IMR-90 (cell line): ENCODE data around the gene SAMD15. TPM values are rescaled to one million over a fixed set of nuclear protein-coding genes. Genes with fewer than 3 reads are reported as not detected.

ENCODE experiments used
- ATAC-seq: fragments of 200-7000 bp; cut with Tn5 transposase; 2 replicates; pipeline ENCODE4 v1.9.1; 2020; ENCODE audit warnings: low read depth, mild to moderate bottlenecking, moderate library complexity
- BruUV-seq: library from RNA; stranded (reverse); fragments of 400-500 nt; replicated peaks from 2 replicates; lab custom pipeline; 2021; lab: Mats Ljungman, UMichigan
- CTCF ChIA-PET: fragments of 300-600 bp; formaldehyde crosslinking; extraction: SDS; loops from one replicate; lab custom pipeline; 2021; ENCODE audit warnings: antibody characterized with exemption; lab: Yijun Ruan, JAX
- POLR2A ChIA-PET: fragments of 300-600 bp; sonication (Branson Sonifier 250); formaldehyde crosslinking; loops from one replicate; lab custom pipeline; 2022; ENCODE audit warnings: antibody characterized with exemption; ENCODE audit not compliant: unreplicated experiment; lab: Charles Lee
- DNase-seq: peaks from one replicate; pipeline ENCODE4 v3.0.0; 2013
- H2AFZ ChIP-seq: replicated peaks from 2 replicates; pipeline ENCODE3; 2013; ENCODE audit warnings: low read length, mild to moderate bottlenecking; ENCODE audit not compliant: poor library complexity
- H2AK5ac ChIP-seq: 2 replicates; pipeline ENCODE4 v1.6.1; 2013; ENCODE audit warnings: low read depth, low read length, inconsistent platforms
- H2AK9ac ChIP-seq: replicated peaks from 2 replicates; pipeline ENCODE3; 2013; ENCODE audit warnings: mild to moderate bottlenecking, low read depth, low read length, moderate library complexity; ENCODE audit not compliant: poor library complexity
- H2BK120ac ChIP-seq: 2 replicates; pipeline ENCODE4 v1.6.1; 2013; ENCODE audit warnings: low read depth, low read length, inconsistent platforms
- H2BK15ac ChIP-seq: 3 replicates; pipeline ENCODE4 v1.6.1; 2013; ENCODE audit warnings: low read depth, low read length, inconsistent platforms
- H2BK20ac ChIP-seq: 2 replicates; pipeline ENCODE4 v1.6.1; 2013; ENCODE audit warnings: low read depth, mild to moderate bottlenecking, inconsistent platforms, low read length, moderate library complexity
- H2BK5ac ChIP-seq: 2 replicates; pipeline ENCODE4 v1.6.1; 2013; ENCODE audit warnings: mild to moderate bottlenecking, low read depth, low read length, inconsistent platforms; ENCODE audit not compliant: poor library complexity, severe bottlenecking
- H3K14ac ChIP-seq: replicated peaks from 2 replicates; pipeline ENCODE4 v1.6.1; 2013; ENCODE audit warnings: low read depth, low read length, inconsistent platforms
- H3K18ac ChIP-seq: 2 replicates; pipeline ENCODE4 v1.6.1; 2013; ENCODE audit warnings: low read depth, low read length, control low read depth
- H3K23ac ChIP-seq: 2 replicates; pipeline ENCODE4 v1.6.1; 2013; ENCODE audit warnings: low read depth, low read length, inconsistent platforms
- H3K27ac ChIP-seq: 2 replicates; pipeline ENCODE4 v1.5.1; 2013; ENCODE audit warnings: mild to moderate bottlenecking, control low read depth, low read length; ENCODE audit not compliant: insufficient read depth
- H3K27me3 ChIP-seq: 2 replicates; pipeline ENCODE4 v1.6.1; 2013; ENCODE audit warnings: low read length; ENCODE audit not compliant: control insufficient read depth, insufficient read depth
- H3K36me3 ChIP-seq: 2 replicates; pipeline ENCODE4 v1.6.1; 2013; ENCODE audit warnings: low read length, mixed read lengths; ENCODE audit not compliant: control insufficient read depth, insufficient read depth
- H3K4ac ChIP-seq: 2 replicates; pipeline ENCODE4 v1.6.1; 2013; ENCODE audit warnings: low read depth, low read length, inconsistent platforms
- H3K4me1 ChIP-seq: 2 replicates; pipeline ENCODE4 v1.6.1; 2013; ENCODE audit warnings: low read length, mixed read lengths; ENCODE audit not compliant: control insufficient read depth, insufficient read depth
- H3K4me2 ChIP-seq: 2 replicates; pipeline ENCODE4 v1.6.1; 2013; ENCODE audit warnings: low read depth, mild to moderate bottlenecking, control low read depth, low read length, moderate library complexity
- H3K4me3 ChIP-seq: 2 replicates; pipeline ENCODE4 v1.5.1; 2013; ENCODE audit warnings: low read depth, mild to moderate bottlenecking, control low read depth, low read length, moderate library complexity; ENCODE audit not compliant: insufficient read depth
- H3K56ac ChIP-seq: 2 replicates; pipeline ENCODE4 v1.6.1; 2013; ENCODE audit warnings: low read length, inconsistent platforms; ENCODE audit not compliant: insufficient read depth; ENCODE audit errors: extremely low read depth
- H3K79me1 ChIP-seq, 2 experiments: 2 replicates each; pipeline ENCODE4 v1.6.1; 2013; ENCODE audit warnings: low read length in 2 of 2, inconsistent platforms in 1 of 2, low read depth in 1 of 2
- H3K9ac ChIP-seq: 2 replicates; pipeline ENCODE4 v1.6.1; 2013; ENCODE audit warnings: low read depth, low read length, control low read depth
- H3K9me1 ChIP-seq: 2 replicates; pipeline ENCODE4 v1.6.1; 2013; ENCODE audit warnings: low read length, inconsistent platforms; ENCODE audit not compliant: insufficient read depth
- H3K9me3 ChIP-seq: 2 replicates; pipeline ENCODE4 v1.6.1; 2013; ENCODE audit warnings: low read length; ENCODE audit not compliant: control insufficient read depth, insufficient read depth
- H4K20me1 ChIP-seq: 2 replicates; pipeline ENCODE4 v1.6.1; 2013; ENCODE audit warnings: low read length, inconsistent platforms; ENCODE audit not compliant: insufficient read depth
- H4K5ac ChIP-seq: 2 replicates; pipeline ENCODE4 v1.6.1; 2013; ENCODE audit warnings: mild to moderate bottlenecking, low read depth, low read length, control low read depth
- H4K8ac ChIP-seq, 2 experiments: 2 replicates each; pipeline ENCODE4 v1.6.1; 2013; ENCODE audit warnings: low read depth in 2 of 2, low read length in 2 of 2, control low read depth in 1 of 2, inconsistent platforms in 1 of 2
- H4K91ac ChIP-seq: 2 replicates; pipeline ENCODE4 v1.6.1; 2013; ENCODE audit warnings: low read depth, low read length, inconsistent platforms; ENCODE audit not compliant: insufficient read depth
- BHLHE40 ChIP-seq: fragments of 150-350 bp; IDR thresholded peaks from 2 replicates; pipeline ENCODE4 v1.6.1; 2016; ENCODE audit warnings: mild to moderate bottlenecking, low read depth, low read length
- CEBPB ChIP-seq: IDR thresholded peaks from 2 replicates; pipeline ENCODE4 v1.6.1; 2012; ENCODE audit warnings: low read depth, low read length, improper control_type of control experiment
- CHD1 ChIP-seq: IDR thresholded peaks from 2 replicates; pipeline ENCODE4 v1.6.1; 2012; ENCODE audit warnings: low read depth, low read length, improper control_type of control experiment
- FOS ChIP-seq: fragments of 150-350 bp; IDR thresholded peaks from 2 replicates; pipeline ENCODE4 v1.6.1; 2016; ENCODE audit warnings: low read depth, low read length
- MAFK ChIP-seq: IDR thresholded peaks from 2 replicates; pipeline ENCODE4 v1.6.1; 2012; ENCODE audit warnings: low read depth, low read length, improper control_type of control experiment
- MAZ ChIP-seq: IDR thresholded peaks from 2 replicates; pipeline ENCODE4 v1.6.1; 2012; ENCODE audit warnings: low read depth, mild to moderate bottlenecking, low read length, improper control_type of control experiment, moderate library complexity, borderline replicate concordance
- MXI1 ChIP-seq: IDR thresholded peaks from 2 replicates; pipeline ENCODE4 v1.6.1; 2012; ENCODE audit warnings: low read depth, mild to moderate bottlenecking, low read length, moderate library complexity, borderline replicate concordance
- NFE2L2 ChIP-seq: fragments of 150-350 bp; IDR thresholded peaks from 2 replicates; pipeline ENCODE4 v1.6.1; 2016; ENCODE audit warnings: low read depth, mild to moderate bottlenecking, low read length
- POLR2A ChIP-seq: IDR thresholded peaks from 2 replicates; pipeline ENCODE4 v1.6.1; 2012; ENCODE audit warnings: mild to moderate bottlenecking, low read depth, low read length
- RAD21 ChIP-seq: IDR thresholded peaks from 2 replicates; pipeline ENCODE4 v1.6.1; 2012; ENCODE audit warnings: low read length, improper control_type of control experiment
- RCOR1 ChIP-seq: IDR thresholded peaks from 2 replicates; pipeline ENCODE4 v1.6.1; 2012; ENCODE audit warnings: mild to moderate bottlenecking, low read length, improper control_type of control experiment; ENCODE audit not compliant: insufficient replicate concordance
- RFX5 ChIP-seq: IDR thresholded peaks from 2 replicates; pipeline ENCODE4 v1.8.0; 2012; ENCODE audit warnings: low read depth, mild to moderate bottlenecking, low read length, moderate library complexity
- SMC3 ChIP-seq: fragments of 150-350 bp; IDR thresholded peaks from 2 replicates; pipeline ENCODE4 v1.6.1; 2016; ENCODE audit warnings: low read depth, mild to moderate bottlenecking, antibody characterized with exemption, low read length, moderate library complexity
- WGBS, 2 experiments: methylation state at CpG; one replicate each; pipeline versions ENCODE4 v1.1.5 to v1.1.7; 2013; ENCODE audit warnings: missing lambda C conversion rate in 2 of 2; ENCODE audit not compliant: insufficient read length in 1 of 2; ENCODE audit errors: extremely low coverage in 2 of 2; 5-methylcytosine and 5-hydroxymethylcytosine counted together
- dilution Hi-C: fragments of 300-500 bp; cut with HindIII; formaldehyde crosslinking; loops from one replicate; pipeline ENCODE4 v1.14.3; 2018; ENCODE audit warnings: low sequenced_read_pairs; ENCODE audit not compliant: unreplicated experiment
- in situ Hi-C: fragments of 300-500 bp; cut with MboI; formaldehyde crosslinking; loops from 3 replicates; pipeline ENCODE4 v1.14.3; 2019; ENCODE audit warnings: low sequenced_read_pairs, inconsistent platforms, mixed read lengths
- intact Hi-C: fragments of 100-400 bp; cut with micrococcal nuclease; formaldehyde crosslinking; loops from 2 replicates; pipeline ENCODE4 v1.10.0; 2022
- polyA plus RNA-seq, 3 experiments: library from polyadenylated mRNA; depleted of rRNA; stranded (reverse); fragments of >200 nt; gene quantifications; 2 replicates each; pipeline ENCODE4 v1.2.3, GENCODE V29; 2012; ENCODE audit warnings: low replicate concordance in 1 of 3
- total RNA-seq: library from RNA; depleted of rRNA; stranded (reverse); fragments of >200 nt; gene quantifications from 2 replicates; pipeline ENCODE4 v1.2.3, GENCODE V29; 2012
- TF ChIP-seq, protein P1 (sequence below): fragments of 150-350 bp; IDR thresholded peaks from 2 replicates; pipeline ENCODE4 v1.6.1; 2016; ENCODE audit warnings: low read depth, mild to moderate bottlenecking, low read length, moderate library complexity, borderline replicate concordance
- TF ChIP-seq, protein P2 (sequence below): fragments of 150-350 bp; IDR thresholded peaks from 2 replicates; pipeline ENCODE4 v1.6.1; 2017; ENCODE audit warnings: mild to moderate bottlenecking, antibody characterized with exemption, low read length, low read depth
- TF ChIP-seq, protein P3 (sequence below): conservative IDR thresholded peaks from 2 replicates; pipeline ENCODE4 v1.5.1; 2012; ENCODE audit warnings: mild to moderate bottlenecking, low read depth, low read length, improper control_type of control experiment

The SAMD15 gene
- total and polyA plus RNA-seq, 2 of the 4 experiments (the other 2 are of a cell fraction): 0.68 to 1.3 TPM

DNA sequence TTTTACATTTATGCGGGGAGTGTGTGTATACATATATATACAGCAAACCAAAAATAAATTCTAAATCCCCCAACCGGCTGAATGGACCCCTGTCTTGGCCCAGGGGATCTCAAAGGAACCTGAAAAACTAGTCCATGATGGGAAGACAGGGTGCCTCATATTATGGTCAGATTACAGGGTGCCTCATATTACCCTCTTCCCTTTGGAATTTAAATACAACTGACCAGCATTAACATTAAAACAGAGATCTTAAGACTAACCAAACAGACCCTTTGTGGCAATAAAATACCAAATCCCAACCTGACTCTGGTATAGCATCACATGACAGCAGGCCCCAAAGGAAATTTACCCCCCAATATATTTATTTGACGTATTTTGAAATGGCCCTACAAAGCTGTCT lies 39.3 kb upstream of the SAMD15 start:
- H2BK120ac ChIP-seq: no peak overlapping the region
- no peak overlapping the region for H3K27ac ChIP-seq
- no peak overlapping the region for H2BK20ac ChIP-seq
- H3K9me3 ChIP-seq: no peaks in the 10 kb centered on the region
- H3K36me3 ChIP-seq: peaks cover 8% of the 10 kb centered on the region
- H3K23ac ChIP-seq: no peak overlapping the region
- CTCF ChIA-PET: interaction anchor here (1.0 kb wide), 1 partner anchor 22 kb away, joined by 3 read pairs; no protein-coding TSS in a partner anchor
- no peak overlapping the region for H3K9ac ChIP-seq
- no peak overlapping the region for H2BK5ac ChIP-seq
- H3K27me3 ChIP-seq: no peaks in the 10 kb centered on the region
- H4K8ac ChIP-seq: no peak overlapping the region
- POLR2A ChIA-PET: no interaction called here
- H3K79me1 ChIP-seq: no peaks in the 10 kb centered on the region
- DNase-seq (no peak), ATAC-seq (no peak)
- no peak overlapping the region for H4K91ac ChIP-seq
- H3K56ac ChIP-seq: no peak overlapping the region
- peaks cover 4% of the 10 kb centered on the region; the same call in 1 of the 2 replicates for H3K4me1 ChIP-seq
- TF ChIP-seq RAD21 (no peak), NFE2L2 (no peak), CHD1 (no peak), MXI1 (no peak), SMC3 (no peak), BHLHE40 (no peak), MAFK (no peak), RCOR1 (no peak), FOS (no peak), MAZ (no peak), CEBPB (no peak), POLR2A (no peak), RFX5 (no peak)
- TF ChIP-seq, protein P1, sequence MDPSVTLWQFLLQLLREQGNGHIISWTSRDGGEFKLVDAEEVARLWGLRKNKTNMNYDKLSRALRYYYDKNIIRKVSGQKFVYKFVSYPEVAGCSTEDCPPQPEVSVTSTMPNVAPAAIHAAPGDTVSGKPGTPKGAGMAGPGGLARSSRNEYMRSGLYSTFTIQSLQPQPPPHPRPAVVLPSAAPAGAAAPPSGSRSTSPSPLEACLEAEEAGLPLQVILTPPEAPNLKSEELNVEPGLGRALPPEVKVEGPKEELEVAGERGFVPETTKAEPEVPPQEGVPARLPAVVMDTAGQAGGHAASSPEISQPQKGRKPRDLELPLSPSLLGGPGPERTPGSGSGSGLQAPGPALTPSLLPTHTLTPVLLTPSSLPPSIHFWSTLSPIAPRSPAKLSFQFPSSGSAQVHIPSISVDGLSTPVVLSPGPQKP: no peak
- TF ChIP-seq, protein P2, sequence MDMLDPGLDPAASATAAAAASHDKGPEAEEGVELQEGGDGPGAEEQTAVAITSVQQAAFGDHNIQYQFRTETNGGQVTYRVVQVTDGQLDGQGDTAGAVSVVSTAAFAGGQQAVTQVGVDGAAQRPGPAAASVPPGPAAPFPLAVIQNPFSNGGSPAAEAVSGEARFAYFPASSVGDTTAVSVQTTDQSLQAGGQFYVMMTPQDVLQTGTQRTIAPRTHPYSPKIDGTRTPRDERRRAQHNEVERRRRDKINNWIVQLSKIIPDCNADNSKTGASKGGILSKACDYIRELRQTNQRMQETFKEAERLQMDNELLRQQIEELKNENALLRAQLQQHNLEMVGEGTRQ: no peak
- TF ChIP-seq, protein P3, sequence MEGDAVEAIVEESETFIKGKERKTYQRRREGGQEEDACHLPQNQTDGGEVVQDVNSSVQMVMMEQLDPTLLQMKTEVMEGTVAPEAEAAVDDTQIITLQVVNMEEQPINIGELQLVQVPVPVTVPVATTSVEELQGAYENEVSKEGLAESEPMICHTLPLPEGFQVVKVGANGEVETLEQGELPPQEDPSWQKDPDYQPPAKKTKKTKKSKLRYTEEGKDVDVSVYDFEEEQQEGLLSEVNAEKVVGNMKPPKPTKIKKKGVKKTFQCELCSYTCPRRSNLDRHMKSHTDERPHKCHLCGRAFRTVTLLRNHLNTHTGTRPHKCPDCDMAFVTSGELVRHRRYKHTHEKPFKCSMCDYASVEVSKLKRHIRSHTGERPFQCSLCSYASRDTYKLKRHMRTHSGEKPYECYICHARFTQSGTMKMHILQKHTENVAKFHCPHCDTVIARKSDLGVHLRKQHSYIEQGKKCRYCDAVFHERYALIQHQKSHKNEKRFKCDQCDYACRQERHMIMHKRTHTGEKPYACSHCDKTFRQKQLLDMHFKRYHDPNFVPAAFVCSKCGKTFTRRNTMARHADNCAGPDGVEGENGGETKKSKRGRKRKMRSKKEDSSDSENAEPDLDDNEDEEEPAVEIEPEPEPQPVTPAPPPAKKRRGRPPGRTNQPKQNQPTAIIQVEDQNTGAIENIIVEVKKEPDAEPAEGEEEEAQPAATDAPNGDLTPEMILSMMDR: no peak
- no CpG with 5 or more reads among the region's 3 CpGs for WGBS, 2 experiments
- dilution Hi-C loops (no loop called here), intact Hi-C loops (no loop called here), in situ Hi-C loops (no loop called here)
- H2AFZ ChIP-seq: no peak overlapping the region
- no peak overlapping the region for H2AK5ac ChIP-seq
- no peak overlapping the region for H4K5ac ChIP-seq
- H2BK15ac ChIP-seq: no peak overlapping the region
- no peak overlapping the region for H3K18ac ChIP-seq
- H3K4me2 ChIP-seq: no peak overlapping the region
- BruUV-seq: no TSS peak
- H4K20me1 ChIP-seq: no peaks in the 10 kb centered on the region
- H3K14ac ChIP-seq: no peak overlapping the region
- 0 out of 2 replicates have a peak, but pooled peaks cover 4% of the 10 kb centered on the region for H3K9me1 ChIP-seq
- no peak overlapping the region for H3K4ac ChIP-seq
- no peak overlapping the region for H2AK9ac ChIP-seq
- H3K4me3 ChIP-seq: no peak overlapping the region
